Measurements from ENCODE around the gene PLXNC1. TPM values are rescaled to one million over a fixed set of nuclear protein-coding genes. Genes with fewer than 3 reads are reported as not detected.

Gene PLXNC1
- total RNA-seq, 1 experiment from 2014 or later: 1.6 TPM

DNA sequence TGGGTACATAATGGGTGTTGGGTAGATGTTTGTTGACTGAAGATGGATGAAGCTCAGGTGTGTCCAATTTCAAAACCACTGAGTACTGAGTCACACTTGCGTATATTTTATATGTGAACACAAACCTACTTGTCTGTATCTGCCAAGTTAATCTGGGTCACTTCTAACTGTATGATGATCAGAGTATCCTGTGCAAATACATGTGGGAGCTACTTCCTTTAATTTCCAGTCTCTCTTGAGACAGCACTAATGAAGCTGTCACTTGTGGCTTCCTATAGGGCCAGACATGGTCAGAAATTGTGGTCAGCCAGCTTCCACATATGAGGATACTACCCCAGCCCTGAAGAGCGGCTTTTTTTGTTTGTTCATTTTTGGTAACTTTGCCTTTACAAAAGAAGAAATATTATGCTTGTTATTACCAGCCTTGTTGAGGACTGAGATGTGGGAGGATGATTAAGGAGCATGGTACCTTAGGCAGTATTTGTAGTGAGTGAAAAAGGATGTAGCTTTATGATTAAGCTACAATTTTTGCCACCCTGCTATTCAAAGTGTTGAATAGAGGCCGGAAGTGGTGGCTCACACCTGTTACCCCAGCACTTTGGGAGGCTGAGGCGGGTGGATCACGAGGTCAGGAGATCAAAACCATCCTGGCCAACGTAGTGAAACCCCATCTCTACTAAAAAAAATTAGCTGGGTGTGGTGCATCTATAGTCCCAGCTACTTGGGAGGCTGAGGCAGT, 32.4 kb downstream of the PLXNC1 start:
- DNase-seq (ENCODE audit: low spot score): no peak

DNA sequence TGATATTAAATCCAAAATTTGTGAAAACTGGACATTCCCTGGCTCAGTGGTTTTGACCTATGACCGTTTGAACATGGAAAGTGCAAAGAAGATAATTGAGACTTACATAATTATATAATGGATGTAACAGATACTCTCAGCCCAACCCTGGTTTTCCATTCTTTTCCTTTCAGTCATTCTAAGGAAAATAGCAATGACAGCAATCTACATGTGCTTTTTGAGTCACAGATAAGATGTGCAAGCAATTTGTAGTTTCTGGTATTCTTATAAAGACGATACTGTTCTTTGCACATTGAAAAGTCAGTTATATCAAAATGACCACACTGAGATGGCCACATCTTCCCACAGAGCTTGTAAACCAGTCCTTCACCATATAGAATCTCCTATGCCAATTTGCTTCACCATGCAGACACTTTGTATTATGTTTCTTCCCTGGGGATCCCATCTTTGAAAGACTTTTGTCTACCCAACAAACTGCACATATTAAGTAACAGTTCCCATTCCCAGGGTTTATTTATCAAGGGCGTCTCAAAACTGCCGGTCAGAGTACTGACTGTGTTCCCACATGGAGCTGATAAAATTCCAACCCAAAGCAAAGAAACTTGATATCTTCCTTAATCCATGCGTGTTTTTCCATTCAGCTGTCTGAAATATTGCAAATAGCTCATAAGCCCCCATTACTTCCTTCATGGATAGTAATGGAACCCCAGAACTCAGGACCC, 34.8 kb downstream of the PLXNC1 start:
- DNase-seq (ENCODE audit: low spot score): no peak

DNA sequence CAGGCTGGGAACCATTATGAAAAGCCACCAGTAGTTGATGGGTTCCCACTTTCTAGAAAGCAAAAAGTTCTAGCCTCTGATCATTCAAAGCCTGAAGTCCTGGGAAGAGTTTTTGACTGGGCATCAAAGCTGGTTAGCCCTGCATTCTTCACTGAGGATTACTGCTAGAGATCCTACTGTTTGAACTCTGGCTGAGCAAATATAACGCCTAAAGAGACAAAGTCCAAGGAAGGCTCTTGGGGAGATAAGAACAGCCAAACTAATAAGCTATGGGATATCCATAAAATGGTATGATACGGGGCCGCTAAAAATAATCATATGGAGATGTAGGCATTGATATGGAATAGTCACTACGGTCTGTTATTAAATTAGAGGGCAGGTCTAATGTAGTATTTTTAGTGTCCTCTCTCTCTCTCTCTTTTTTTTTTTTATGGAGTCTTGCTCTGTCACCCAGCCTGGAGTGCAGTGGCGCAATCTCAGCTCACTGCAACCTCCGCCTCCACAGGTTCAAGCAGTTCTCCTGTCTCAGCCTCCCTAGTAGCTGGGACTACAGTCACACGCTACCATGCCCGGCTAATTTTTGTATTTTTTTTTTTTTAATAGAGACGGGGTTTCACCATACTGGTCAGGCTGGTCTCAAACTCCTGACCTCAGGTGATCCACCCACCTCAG, 35.5 kb downstream of the PLXNC1 start:
- no peak for DNase-seq (ENCODE audit: low spot score)

DNA sequence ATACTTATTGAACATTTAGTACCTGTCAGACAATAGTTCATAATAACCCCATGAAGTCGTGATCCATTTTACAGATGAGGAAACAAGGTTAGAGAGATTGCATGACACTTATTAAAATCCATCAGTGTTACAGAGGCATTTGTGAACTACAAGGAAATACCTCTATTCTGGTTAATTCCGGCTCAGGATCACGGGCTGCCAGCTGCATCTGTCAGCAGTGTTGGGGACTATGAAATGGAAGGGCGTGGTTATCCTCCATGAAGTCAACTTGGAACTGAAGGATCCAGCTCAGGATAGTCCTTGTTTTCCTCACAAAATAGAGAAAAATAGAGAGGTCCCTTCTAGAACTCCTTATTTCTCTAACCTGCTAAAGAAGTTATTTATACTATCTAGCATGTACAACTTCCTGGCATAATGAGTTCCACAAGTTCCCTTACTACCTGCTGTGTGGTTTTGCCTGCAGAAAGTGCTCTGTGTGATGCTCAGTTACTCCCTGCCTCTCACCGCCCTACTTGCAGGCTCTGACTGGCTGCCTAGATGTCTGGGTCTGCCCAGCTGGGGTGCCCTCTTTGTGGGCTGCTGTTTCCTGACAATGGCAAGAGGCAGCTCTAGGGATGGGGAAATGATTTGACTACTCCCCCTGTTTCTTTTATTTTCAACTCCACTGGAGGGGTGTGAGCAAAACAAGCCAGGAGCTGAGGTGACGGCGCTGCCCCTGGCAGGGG, 36.8 kb downstream of the PLXNC1 start:
- no peak for DNase-seq (ENCODE audit: low spot score)

DNA sequence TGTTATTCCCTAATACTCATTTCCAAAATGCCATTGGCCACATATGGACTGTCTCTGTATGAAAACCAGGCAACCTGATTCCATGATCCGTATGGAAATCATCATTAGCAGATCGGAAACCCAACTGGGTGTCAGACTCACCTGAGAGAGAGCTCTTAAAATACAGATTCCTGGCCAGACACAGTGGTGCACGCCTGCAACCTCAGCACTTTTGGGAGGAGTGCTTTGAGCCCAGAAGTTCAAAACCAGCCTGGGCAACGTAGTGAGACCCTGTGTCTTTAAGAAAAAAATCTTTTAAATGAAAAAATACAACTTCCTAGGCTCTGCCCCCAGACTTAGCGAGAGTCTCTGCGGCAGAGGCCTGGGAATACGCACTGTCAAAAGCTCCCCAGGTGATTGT, 37.4 kb downstream of the PLXNC1 start:
- no peak for DNase-seq (ENCODE audit: low spot score)

DNA sequence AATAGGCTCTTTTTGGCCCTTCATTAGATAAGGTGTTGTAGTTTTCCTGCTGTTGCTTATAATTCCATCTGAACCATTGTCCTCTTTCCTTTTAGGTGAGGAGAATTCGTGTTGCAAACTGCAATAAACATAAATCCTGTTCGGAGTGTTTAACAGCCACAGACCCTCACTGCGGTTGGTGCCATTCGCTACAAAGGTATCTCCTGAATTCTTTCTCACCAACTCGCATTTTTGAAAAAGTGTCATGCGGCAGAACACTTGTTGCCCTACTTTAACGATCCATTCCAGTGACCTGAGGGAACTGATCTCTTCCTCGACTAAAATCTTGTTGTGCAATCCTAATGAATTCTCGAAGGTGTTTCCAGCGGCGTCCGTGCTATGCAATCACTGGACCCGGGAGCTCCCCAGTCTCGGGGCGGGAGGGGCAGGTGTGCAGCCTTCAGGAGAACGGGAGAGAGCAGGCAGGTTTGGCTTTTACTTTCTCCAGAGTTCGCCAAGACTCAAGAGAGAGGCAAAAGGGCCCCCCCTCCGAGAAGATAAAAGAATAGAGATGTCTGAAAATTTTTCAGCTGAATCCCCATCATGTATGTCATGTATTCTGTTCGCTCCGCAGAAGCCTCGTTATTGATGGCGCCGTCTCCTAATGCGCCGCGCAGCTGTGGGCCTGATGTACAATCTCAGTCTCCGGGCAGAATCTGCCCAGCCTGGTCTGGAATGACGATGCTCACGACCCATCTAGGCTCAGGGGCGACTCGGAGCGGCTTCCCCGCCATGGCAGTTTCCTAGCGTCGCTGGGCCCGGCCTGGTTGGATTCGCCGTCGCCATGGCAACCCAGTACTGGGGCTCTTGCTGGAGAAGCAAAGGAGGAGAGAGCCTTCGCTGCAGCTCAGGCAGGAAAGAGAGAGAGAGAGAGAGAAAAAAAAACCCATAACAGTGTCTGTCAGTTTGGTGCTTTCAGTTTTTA, 38.2 kb downstream of the PLXNC1 start:
- DNase-seq (ENCODE audit: low spot score): no peak

DNA sequence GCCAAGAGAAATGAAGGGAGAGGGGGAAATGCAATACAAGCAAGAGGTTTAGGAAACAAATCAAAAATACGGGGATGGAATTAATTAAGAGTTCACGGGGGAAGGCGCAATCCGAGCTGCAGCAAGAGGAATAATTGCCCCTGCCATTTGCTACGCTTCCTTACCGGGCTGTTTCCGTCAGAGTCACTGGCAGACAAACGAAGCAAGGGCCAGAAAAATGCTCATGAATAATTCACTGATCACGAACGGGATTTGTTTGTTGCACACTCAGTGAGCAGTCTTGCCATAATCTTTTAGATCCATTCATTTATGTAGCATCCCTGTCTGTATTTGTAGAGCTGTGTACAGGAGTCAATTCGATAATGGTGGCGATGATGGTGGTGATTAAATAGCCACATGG, 39.0 kb downstream of the PLXNC1 start:
- no peak for DNase-seq (ENCODE audit: low spot score)

DNA sequence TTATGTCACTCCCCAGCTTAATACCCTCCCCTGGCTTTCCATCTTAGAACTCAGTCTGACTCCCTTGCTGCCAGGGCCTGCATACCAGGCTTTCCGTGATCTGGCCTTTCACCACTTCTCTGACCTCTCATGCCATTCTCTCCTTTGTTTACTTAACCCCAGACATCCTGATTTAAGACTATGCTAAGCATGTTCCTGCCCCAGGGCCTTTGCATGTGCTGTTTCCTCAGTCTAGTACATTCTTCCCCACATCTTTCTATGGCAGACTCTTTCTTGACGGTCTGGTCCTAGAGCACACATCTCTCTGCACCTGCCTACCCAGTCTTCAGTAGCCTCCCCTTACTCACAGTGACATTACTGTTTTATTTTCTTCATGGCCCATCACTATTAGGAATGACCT, 42.2 kb downstream of the PLXNC1 start:
- DNase-seq (ENCODE audit: low spot score): no peak

DNA sequence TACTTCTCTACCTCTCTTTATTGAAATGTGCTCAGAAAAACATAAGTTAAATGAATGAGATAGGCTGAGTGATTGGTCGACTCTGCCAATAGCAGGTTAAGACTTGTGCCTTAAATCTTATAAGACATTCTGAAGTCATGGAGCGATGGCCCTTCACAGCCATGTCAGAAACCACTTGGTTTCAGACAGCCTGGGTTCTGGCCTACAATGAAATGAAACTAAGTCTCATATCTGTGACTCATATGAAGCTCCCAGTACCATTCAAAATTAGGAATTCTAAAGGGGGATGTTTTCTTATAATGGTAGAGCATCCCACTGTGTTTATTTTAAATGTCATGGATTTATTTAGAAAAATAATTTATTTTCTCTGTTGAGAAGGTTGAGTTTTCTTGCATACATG, 42.6 kb downstream of the PLXNC1 start:
- DNase-seq (ENCODE audit: low spot score): no peak

DNA sequence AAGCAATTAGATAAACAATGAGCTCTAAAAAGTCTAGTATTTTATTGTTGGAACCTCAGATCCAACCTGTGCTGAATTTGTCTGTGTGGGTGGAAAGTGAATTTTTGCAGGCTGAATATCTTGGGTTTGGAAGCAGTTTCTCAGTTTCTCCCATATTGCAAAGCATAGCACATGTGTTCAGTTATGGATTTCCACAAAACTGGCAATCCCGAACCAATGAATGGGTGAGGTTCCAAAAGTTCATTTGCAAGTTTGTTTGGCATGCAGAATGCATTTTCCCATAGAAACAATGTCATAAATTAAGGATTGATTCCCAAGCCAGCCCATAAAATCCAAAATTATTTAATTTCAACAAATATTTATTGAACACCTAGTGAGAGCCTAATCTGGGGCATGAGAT, 43.4 kb downstream of the PLXNC1 start:
- DNase-seq (ENCODE audit: low spot score): no peak

DNA sequence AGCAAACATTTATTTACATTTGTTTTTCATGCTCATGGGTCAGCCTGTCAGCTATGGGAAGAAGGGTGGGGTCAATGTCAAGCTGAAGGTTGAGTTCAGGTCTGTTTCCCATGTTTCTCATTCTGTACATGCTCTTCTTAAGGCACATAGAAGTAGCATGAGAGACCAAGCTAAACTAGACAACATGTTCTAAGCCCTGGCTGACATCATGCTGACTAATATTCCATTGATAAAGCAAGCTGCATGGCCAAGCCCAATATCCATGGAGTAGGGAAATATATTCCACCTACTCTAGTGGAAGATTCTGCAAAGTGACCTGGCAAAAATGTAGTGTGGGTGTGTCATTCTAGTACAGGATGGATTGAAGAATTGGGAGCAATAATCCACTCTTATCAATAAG, 44.1 kb downstream of the PLXNC1 start:
- DNase-seq (ENCODE audit: low spot score): no peak

DNA sequence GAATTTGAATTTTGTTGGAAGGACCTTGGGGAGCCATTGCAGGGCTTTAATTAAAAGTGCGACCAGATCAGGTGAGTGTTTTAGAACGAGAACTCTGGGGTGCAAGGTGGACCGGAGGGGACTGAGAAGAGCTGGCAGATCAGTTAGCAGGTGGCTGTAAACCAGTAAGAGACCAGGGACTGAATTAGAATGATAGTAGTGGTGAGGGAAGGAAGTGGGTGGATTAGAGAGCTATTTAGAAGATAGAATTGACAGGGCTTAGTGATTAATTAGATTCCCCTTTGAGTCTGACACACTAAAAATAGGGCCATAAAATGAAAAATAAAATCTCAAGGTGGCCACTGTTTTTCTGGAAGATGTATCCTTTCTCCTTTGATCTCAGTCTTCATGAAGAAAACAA, 44.8 kb downstream of the PLXNC1 start:
- DNase-seq (ENCODE audit: low spot score): no peak

DNA sequence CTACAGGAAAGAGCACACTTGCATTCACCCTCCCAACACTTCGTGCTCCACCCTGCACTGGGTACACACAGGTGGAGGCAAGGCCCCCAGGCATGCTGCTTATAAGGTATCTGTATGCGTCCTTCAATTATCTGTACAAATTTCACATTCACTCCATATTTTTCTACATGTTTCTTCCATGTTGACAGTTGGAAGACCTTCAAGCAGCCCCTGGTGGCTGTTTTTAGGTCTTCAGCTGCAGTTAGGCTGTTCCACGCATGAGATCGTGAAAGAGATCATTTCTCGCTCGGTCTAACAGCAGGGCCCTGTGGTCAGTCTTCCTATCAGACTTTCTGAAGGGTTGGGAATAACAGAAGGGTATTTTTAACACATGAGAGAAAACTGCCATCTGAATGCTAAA, 47.1 kb downstream of the PLXNC1 start:
- no peak for DNase-seq (ENCODE audit: low spot score)

DNA sequence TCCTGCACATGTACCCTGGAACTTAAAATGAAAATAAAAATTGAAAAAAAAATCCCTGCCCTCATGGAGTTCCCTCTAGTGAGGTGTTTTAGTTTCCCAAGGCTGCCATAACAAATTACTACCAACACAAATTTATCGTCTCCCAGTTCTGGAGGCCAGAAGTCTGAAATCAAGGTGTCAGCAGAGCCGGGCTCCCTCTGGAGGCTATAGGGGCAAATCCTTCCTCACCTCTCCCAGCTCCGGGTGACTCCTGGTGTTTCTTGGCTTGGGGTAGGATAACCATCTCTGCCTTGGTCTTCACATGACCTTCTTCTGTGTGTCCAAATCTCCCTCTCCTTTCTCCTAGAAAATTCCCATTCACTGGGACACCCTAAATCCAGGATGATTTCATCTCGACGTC, 50.1 kb downstream of the PLXNC1 start:
- DNase-seq (ENCODE audit: low spot score): no peak

DNA sequence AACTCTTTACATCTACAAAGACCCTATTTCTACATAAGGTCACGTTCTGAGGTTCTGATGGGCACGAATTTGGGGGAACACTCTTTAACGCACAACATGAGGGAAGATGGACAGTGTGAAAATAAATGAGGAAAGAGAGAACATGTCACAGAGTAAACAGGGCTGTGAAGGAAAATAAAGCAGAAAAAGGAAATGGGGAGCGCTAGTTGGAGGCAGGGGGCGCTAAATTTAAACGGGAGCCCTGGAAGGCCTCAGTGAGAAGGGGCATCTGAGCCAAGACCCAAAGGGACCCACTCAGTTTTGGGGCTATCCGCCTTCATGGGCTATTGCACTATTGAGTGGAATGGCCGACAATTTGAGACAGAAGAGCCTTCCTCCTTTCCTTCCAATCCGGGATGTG, 50.5 kb downstream of the PLXNC1 start:
- no peak for DNase-seq (ENCODE audit: low spot score)

DNA sequence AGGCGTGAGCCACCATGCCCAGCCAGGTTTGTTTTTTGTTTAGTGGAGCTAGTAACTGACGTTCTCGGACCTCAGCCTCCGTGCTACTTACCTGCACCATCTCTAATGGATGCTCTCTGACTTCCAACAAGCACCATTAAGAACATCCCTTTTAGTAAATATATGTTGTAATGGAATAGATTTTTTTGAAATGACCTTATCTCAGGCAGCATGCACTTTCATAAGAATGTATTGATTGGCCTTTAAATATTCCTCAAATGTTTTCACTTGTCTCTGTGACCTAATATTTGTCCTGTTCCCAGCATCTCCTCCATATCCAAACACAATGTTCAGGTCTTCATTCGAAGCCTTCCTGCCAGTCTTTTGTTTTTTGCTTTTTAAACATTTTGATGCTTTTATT, 51.7 kb downstream of the PLXNC1 start:
- DNase-seq (ENCODE audit: low spot score): no peak

DNA sequence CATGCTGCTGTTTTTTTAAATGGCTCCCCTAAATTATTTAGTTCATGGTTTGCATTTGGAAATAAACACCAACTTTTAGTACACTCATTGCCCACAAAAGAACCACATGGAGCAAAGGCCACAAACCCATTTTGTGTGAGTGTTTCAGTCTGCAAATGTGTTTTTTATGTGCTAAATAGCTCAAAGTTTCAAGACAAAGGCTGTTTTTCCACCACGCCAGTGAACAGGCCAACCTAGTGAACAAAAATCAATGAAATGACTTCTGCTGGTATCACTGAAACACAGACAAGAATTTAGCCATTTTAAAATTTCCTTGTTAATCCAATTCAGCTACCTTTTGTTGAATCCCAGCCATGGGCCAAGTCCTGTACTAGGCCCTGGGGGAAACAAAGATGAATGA, 52.3 kb downstream of the PLXNC1 start:
- no peak for DNase-seq (ENCODE audit: low spot score)

DNA sequence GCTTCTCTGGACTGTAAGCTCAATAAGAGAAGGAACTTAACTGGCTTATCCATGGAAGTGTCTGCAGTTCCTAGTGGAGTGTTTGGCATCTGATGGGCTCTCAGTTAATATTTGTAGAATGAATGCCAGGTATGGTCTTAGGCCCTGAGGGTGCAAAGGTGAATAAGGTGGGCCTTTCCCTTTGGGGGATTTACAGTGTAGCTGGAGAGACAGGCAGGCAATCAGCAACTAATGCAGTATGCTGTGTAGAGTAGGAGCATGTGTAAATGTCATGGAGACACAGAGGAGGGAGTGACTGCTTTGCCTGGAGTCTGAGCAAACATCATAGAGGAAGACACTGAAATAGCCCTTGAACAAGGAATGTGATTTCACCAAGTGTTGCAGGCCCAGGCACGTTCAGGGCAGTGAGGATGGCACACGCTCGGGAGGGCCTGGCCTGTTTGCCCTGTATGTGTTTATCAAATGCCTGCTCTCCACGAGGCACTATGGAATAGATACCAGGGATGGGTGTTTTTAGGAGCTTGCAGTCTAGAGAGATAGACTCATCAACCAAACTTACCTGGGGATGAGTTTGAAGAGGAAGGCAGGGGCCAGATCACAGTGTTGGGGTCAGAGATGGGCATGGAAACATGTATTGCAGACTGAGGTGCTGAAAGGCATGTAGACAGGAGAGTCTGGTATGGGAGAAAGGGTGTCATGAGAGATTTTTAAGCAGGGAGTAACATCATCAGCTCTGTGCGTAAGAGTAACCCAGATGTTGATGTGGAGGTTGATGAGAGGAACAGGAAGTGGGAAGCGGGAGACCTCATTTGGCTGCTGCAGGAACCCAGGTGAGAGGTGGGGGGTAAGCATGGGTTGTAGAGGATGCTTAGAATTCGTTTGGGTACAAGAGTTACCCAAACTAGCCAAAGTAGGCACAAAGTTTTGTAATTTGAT, 54.1 kb downstream of the PLXNC1 start:
- no peak for DNase-seq (ENCODE audit: low spot score)

DNA sequence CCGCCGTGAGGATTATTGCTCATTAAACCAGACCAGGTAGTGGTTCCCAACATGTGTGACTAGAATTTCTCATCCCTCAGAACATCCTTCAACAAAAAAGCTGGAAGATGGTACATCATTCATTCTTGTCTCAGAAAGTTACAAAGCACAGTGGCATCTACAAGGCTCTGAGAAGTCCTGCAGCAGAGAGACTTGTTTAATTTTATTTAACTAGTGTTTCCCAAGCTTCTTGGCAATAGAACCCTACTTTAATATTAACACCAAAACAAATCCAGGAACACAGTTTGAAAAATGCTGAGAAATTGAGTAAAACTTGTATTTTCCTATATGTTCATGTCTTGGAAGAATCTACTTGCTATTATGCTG, 54.8 kb downstream of the PLXNC1 start:
- DNase-seq (ENCODE audit: low spot score): no peak

DNA sequence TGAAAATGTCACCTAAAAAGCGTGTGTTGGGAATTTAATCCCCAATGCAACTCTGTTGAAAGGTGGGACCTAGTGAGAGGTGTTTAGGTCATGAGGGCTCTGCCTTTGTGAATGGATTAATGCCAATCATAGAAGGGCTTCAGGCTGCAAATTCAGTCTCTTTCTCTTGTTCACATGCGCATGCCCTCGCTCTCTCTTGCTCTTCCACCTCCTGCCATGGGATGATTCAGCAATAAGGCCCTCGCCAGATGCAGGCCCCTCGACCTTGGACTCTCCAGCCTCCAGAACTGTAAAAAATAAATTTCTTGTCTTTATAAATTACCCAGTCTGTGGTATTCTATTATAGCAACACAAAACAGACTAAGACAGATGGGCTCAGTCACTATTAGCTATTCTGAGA, 55.4 kb downstream of the PLXNC1 start:
- no peak for DNase-seq (ENCODE audit: low spot score)
